Fibroblast of skin of abdomen (primary cell): ENCODE data around the gene ANKRD39.

ENCODE experiments used
- DNase-seq: peaks from one replicate; pipeline ENCODE4 v3.0.0-alpha.2; 2013

ANKRD39 gene

DNA sequence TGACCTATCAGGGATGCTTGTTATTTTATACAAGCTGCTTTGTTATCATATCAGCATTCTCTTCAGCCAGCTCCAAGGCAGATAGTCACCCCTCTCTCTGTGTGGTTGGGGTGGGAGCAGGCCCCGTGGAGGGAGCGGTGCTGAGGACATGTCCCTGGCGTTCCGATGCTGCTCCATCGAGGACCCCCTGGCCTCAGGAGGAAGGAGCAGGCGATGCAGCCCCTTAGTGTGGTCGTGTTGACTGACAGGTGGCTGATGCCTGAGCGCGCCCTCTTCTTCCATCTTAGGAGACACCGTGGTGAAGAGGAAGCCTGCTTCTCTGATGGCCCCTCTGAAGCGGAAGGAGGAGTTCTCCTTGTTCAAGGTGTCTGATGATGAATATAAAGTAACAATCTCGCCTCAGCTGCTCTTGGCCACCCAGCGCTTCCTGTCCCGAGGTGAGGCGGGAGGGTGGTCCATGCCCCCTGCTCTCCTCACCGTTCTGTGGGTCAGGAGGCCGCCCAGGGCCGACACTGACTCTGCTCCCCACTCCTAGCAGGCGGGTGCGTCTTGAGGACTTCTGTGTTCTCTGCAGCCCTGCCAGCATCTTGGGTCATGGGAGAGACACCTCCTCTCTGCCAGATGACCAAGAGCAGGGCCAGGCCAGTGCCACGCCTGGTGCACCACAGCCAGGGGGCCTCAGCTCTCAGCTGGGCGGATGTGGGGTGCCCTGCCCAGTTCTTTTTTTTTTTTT is 31.1 kb downstream of the ANKRD39 start:
- no peak for DNase-seq

DNA sequence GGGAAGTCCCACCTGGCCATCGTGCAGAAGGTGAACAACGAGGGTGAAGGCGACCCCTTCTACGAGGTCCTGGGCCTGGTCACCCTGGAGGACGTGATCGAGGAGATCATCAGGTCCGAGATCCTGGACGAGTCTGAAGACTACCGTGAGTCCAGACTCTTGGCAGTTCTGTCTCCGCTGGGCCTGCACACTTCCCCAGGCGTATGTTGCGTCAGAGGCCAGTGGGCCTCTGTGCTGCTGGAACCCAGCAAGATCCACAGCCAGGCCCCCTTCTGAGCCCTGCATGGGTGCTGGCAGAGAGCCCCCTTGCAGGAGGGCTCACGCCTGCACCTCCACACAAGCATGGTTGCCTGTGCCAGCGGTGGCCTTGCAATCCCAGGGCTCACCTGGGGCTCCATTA is 32.8 kb downstream of the ANKRD39 start:
- DNase-seq: no peak

DNA sequence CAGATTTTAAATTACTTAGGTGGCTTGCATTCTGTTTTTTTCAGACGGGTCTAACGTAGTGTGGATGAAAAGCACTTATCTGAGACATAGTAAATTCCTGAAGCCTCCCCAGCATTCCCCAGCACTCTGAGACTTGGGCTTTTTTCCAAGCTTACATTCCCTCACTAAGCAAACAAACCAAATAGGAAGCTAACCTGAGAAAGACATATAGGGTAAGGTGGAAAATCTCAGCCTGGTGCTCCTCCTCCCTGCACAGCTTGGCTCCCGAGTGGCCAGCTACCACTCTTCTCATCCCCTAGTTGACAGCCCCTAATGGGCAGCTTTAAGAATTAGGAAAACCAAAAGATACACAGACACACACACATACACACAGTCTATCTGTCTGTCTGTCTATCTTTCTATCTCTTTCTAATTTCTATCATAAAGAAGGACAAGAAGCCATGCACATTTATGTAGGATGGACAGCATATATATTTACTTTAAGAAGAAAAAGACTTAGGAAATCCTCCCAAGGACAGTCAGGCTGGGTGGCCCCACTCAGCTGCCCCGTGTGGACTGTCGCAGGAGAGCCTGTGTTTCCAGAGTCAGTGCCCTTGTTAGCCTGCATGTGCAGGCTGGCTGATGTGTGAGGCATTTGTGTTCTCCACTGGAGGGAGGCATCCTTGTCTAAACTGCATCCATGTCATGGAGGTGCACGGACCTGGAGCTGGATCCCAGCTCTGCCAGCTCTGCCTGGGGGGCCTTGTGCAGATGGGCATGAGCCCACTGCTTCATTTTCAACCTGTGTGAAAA is 33.5 kb downstream of the ANKRD39 start:
- peak; percentile 44 for DNase-seq

DNA sequence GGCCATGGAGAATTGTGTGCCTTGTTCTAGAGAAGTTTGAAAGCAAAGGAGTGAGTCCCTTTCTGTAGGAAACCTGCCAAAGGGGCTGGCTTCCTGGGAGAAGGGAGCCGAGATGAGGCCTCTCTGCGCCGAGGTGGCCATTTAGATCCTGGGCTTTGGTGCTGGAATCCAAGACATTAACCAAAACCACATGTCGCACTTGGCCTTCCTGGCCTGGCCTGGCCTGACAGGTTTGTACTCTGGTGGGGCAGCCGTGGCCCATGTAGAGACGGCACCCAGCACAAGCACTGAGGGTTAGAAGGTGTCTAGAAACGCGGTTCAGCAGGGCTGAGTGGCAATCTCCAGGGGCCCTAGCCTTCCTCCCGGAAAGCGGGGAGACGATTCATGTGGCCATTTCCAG is 34.6 kb downstream of the ANKRD39 start:
- no peak for DNase-seq

DNA sequence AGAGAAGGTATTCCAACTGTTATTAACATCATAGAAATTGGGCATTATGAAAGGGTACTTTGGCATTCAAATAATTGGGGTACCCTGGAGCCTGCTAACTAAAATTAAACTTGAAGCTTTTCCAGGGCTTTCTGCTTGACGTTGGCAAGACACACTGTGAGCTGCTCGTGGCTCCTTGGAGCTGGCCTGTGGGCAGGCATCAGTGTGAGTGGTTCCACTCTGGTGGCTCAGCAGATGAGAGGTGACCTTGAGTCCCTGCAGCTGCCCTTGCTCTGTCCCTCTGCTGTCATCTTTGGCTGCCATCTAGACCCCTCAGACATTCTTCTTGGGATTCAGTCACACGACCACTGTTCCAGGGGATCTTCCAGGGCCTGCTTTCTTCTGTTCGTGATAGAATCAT is 35.0 kb downstream of the ANKRD39 start:
- no peak for DNase-seq

DNA sequence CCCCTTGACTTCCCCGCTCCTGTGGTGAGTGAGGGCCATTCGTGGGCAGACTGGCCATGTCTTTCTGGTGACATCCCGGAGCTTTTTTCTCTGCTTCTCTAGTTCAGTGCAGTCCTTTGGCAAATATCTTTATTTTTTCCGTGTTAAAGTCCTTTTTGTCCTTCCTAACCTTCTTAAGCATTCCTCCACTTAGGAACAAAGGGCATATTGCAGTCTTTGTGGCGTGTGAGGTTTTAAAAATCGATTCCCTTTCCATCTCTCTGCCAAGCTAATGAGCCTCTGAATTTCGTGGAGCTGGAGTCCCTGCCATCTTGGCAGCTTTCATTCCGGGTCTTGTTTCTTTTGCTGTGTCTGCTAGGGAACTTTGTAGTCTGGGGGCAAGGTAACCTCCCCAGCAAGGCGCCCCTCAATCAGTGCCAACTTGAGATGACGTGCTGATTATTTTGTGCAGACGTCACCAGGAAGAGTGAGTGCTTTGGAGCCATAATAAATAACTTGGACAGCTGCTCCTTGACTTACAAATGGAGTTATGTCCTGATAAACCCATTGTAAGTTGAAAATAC is 36.6 kb downstream of the ANKRD39 start:
- no peak for DNase-seq

DNA sequence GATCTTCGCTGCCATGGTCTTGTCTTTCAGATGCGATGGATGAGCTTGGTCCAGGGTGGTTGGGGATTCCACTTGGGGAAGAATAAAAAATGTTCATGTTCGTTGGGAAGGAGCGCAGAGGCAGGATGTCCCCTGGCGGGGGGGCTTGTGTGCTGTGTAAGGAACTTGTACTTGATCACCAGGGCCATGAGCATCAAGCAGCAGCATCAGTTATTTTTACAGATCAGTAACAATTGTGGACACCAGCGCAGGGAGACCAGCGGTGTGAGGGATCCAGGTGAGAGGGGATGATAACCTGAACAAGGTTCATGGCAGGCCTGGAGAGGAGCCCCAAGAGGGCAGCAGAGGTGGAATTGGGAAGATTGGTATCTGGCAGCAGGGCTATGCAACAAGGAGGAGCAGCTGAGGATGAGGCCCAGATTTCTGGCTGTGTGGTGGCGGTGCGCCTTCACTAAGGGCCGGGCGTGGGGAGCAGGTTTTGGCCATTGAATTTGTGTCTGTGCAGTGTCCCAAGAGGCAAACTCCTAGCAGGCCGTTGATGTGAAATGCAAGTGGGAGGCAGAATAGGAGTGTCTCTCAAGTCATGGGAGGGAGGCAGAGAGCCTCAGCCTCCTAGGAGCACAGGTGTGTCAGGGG is 37.8 kb downstream of the ANKRD39 start:
- DNase-seq: no peak

DNA sequence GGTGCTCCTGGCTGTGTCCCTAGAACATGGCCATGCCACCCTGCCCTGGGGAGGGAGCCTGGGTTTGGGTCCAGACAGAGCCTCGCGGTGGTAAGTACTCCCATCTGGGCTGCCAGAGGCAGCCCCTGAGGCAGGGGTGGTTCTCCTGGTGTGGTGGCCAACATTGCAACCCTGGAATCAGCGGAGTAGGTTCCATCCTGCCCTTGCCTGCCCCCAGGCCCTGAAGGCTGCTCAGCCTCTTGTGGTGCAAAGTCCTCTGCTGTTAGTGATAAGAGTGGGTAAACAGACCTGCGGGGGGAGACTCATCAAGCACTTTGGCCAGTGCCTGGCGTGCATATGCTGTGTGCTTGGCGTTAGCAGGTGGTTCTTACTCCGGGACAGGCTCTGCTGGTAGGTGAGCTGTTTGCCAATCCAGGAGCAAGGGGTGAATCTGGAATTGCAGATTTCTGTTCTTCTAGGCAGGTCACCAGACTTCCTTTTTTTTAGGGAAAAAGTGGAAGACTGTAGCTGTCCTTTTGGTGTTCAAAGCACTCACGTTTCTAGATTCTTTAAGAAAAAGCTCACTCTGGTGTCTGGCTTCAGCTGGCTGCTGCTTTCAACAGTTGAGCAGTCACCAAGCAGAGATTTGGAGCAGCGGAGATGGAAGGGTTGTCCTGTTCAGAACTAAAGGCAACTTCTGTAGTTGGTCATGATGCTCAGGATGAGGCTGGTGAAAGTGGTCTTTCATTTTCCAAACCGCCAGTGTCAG is 38.5 kb downstream of the ANKRD39 start:
- no peak for DNase-seq

DNA sequence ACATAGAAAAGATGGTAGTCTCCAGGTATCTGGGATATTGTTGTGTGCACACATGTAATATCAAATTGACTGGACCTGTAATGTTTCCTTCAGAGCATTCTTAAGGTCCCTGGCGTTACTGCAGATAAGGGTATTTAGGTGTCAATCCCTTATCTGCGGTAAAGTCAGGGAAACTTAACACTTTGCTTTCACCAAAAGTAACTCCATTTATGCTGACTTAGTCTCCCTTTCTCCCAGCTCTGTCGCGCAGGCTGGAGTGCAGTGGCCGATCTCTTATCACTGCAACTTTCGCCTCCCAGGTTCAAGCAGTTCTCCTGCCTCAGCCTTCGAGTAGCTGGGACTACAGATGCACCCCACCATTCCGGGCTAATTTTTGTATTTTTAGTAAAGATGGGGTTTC is 39.9 kb downstream of the ANKRD39 start:
- DNase-seq: no peak

DNA sequence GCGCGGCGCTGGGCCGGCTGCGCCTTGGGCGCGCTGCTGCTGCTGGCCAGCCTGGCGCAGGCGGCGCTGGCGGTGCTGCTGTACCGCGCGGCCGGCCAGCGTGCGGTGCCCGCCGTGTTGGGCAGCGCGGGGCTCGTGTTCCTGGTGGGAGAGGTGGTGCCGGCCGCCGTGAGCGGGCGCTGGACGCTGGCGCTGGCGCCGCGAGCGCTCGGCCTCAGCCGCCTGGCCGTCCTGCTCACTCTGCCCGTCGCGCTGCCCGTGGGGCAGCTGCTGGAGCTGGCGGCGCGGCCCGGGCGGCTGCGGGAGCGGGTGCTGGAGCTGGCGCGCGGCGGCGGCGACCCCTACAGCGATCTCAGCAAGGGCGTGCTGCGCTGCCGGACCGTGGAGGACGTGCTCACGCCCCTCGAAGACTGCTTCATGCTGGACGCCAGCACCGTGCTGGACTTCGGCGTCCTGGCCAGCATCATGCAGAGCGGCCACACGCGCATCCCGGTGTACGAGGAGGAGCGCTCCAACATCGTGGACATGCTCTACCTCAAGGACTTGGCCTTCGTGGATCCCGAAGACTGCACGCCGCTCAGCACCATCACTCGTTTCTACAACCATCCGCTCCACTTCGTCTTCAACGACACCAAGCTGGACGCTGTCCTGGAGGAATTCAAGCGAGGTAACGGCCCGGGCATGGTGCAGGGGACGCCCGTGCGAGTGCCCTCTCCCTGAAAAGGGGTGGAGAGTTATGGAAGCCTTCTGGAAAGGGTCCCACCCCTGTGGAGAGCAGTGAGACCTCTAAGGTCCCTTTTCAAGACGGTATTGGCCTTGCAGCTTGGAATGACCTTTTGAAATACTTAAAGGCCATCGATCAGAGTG is 40.7 kb downstream of the ANKRD39 start:
- no peak for DNase-seq

DNA sequence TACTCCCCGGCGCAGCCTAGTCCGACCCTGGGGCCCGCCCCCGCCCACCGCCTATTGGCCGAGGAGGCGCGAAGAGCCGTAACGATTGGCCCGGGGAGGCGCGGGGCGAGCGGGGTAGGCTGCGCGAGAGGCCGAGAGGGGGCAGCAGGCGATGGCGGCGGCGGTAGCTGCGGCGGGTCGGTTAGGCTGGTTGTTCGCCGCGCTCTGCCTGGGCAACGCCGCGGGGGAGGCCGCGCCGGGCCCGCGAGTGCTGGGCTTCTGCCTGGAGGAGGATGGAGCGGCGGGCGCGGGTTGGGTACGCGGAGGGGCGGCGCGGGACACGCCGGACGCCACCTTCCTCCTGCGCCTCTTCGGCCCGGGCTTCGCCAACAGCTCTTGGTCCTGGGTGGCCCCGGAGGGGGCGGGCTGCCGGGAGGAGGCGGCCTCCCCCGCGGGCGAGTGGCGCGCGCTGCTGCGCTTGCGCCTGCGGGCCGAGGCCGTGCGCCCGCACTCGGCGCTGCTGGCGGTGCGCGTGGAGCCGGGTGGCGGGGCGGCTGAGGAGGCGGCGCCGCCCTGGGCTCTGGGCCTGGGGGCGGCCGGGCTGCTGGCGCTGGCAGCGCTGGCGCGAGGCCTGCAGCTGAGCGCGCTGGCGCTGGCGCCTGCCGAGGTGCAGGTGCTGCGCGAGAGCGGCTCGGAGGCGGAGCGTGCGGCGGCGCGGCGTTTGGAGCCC is 41.5 kb downstream of the ANKRD39 start, which contains the start of gene CNNM3:
Gene CNNM3, plus strand, starts transcription at position 142 of the 709 bp plus-strand sequence. Its CDS starts 10 bp downstream, at position 152.
- peak; percentile 90 for DNase-seq

DNA sequence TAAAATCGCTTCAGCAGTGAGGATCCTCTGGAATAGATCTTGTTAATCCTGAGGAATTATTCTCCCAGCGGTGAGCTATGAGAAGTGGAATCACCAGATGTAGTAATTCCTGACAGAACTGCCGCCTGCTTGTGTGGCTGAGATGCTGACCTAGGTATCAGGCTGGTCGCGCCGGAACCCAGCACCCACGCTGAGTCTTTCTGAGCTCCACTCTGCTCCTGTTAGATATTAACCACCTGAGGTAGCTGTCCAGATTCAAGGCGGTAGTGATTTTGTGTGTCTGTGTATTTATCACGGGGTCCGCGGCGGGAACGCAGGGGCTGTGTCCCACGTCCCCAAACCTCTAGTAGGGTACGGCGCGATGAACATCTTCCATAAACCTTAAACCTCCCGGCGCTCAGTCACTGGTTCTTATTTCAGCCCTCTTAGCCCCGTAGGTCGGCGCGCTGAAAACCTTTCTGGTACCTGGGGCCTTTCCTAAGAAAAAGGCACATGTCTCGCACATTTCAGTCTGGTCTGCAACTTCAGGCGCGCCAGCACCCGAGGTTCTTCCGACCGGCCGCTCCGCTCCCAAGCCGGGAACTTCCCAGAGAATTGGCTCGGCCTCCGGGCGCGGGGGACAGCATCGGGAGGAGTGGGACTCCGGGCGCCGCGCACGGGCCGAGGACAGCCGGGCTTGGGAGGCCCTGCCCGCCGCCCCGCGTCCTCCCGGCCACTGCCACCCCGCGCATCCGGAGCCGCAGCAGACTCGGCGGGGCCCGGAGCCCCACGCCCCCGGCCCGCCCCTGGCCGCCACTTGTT is 42.3 kb downstream of the ANKRD39 start:
- no peak for DNase-seq

DNA sequence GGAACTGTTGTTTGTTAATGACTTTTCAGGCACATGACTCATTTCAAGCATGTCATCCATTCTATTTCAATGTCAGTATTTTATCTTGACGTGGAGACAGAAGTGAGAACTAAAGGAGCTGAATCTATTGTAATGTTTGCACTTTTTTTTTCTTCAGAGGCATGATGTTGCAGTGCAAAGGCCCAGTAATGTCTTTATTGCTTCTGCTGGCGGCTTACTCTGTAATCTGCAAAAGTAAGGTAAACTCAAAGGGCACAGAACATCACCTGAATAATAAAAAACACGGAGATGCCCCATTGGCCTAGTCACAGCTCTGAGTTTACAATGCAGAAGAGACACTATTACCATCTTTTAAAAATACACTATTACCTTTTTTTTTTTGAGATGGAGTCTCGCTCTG is 44.2 kb downstream of the ANKRD39 start:
- no peak for DNase-seq

DNA sequence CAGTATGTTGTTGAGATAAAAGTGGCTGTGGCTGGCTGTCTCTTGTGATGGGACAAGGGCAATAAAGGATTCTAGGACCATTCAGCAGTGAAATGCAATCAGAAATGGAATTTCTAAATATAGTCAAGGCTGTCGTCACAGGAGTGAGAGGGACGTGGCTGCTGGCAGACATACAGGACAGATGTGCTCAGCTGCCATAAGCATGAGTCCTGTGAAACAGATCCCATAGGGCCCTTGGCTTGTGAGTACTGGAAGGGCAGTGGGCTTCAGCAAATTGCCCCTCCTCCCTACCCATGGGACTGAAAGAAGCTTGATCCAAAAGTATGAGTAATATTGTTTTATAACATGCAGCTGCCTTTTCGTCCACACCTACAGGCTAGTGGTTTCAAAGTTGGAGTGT is 45.9 kb downstream of the ANKRD39 start:
- DNase-seq: peak; percentile 59

DNA sequence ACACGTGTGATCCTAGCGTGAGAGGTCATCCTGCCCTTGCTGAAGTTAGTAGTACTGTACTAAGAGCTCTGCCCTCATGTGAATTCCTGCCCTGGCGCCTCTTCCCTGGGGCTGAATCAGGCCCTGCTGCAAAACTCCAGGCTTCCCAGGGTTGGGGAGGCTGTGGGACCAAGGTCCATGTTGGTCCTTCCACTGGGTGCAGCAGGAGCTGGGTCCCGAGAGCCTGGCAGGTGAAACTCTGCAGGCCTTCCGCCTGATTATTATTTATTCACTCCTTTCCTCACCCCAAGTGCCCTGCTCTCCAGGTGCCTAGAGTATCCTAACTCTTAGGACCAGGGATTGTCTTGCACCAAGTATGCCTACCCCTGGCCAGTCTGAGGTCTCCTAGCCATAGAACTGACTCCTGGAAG is 47.0 kb downstream of the ANKRD39 start:
- no peak for DNase-seq

DNA sequence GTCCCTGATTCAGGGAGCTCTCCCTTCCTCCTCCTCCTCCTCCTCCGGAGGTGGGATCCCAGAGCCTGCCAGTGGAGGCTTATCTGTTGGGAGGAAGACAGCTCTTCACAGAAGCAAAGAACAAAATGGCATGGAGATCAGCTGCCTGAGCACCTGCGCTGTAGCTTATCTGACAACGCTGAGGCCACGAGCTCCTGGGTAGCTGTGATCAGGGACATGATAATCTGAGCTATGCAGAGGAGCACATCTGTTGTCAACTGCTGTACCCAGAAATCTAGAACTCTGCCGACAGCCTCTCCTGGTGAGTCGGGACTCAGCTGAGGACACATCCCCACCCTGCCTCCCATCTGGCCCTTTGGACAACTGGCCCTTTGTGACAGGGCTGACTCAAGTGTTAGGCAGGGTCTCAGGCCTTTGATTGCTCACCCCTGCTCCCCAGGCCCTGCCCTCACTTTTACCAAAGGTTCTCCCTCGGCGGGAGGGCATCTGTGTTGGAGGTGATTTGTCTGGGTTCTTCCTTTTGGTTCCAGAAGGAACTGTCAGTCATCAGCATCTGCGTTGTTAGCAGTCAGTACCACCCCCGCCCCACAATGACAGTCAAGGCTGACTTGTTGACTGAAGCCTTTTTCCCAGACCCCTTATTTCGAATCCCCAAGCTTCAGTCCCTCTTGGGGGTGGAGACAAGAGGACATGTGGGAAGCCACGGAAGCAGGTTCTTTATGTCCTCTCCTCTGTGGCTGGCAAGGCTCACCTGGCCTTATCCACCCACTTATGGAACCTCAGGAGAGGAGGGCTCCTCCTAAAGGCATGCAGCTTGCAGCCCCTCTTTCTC is 47.6 kb downstream of the ANKRD39 start:
- no peak for DNase-seq

DNA sequence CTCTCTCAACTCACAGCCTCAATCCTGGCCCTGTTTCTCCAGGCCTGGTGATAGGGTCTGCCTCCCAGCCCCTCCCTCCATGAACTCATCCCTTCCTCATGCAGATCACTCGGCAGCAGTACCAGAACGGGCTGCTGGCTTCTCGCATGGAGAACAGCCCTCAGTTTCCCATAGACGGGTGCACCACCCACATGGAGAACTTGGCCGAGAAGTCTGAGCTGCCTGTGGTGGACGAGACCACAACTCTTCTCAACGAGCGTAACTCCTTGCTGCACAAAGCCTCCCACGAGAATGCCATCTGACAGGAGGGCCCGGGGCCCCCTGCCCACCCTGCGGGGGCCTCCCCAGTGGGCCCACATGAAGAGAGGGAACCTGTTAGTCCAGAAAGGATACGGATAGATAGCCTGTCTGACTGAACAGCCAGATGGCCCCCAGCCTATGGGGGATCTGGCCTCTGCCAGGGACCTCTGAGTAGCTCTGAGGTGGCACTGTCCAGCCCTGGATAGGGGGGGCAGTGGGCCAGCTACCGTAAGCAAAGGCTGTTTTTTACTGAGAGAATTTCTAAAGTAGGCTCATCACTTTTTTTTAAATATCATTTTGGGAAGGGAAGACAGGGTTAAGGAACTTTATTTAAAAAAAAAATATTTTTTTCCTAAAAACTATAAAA is 48.5 kb downstream of the ANKRD39 start:
- DNase-seq: no peak

DNA sequence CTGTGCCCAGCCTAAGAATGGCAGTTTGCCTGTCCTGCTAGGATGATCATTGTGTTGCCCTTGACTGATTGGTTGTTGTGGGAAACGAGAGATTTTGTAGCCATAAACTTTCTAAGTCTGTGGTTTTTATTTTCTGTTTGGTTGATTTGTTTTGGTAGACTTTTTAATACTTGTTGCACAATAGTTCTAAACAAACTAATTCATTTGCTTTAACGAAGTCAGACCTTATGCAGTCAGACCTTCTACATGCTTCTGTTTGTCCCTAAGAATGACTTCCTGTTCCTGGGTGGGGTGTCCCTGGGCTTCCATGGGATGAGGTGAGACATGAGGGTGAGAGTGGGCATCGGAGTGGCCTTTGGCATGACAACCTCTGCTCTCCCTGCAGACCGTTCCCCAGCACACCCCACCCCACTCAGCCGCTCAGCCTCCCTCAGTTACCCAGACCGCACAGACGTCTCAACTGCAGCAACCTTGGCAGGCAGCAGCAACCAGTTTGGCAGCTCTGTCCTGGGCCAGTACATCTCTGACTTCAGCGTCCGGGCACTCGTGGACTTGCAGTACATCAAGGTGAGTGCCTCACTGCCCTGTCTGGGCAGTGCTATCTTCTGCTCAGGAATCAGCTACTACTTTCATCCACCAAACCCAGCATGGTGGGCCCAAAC is 49.5 kb downstream of the ANKRD39 start:
- DNase-seq: no peak
